Activated T-cell treated with anti-CD3 and anti-CD28 coated beads for 1 hour (primary cell): Measurements from ENCODE around the gene CDKN2A.
"Not testable (repeated sequence)": the region's sequence is repeated elsewhere in the genome, so short reads cannot be mapped to it uniquely, and the experiment has no call there.

Source experiments
- DNase-seq: peaks from one replicate; pipeline ENCODE4 v3.0.0-alpha.2; 2020; ENCODE audit warnings: low read depth

The CDKN2A gene

GRCh38 chr9:21982391-21982790 lies 11.8 kb downstream of the CDKN2A start:
- no peak for DNase-seq

- no peak for DNase-seq
Measured at GRCh38 chr9:21976334-21976875, 17.8 kb downstream of the CDKN2A start.

GRCh38 chr9:21974722-21975409 lies 19.3 kb downstream of the CDKN2A start:
- DNase-seq: no peak

DNA sequence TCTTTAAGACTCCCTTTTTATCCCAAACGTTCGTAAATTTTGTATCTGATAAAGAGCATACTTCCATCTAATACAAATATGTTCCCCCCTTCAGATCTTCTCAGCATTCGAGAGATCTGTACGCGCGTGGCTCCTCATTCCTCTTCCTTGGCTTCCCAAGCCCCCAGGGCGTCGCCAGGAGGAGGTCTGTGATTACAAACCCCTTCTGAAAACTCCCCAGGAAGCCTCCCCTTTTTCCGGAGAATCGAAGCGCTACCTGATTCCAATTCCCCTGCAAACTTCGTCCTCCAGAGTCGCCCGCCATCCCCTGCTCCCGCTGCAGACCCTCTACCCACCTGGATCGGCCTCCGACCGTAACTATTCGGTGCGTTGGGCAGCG lies 19.9 kb downstream of the CDKN2A start:
- DNase-seq: no peak

DNA sequence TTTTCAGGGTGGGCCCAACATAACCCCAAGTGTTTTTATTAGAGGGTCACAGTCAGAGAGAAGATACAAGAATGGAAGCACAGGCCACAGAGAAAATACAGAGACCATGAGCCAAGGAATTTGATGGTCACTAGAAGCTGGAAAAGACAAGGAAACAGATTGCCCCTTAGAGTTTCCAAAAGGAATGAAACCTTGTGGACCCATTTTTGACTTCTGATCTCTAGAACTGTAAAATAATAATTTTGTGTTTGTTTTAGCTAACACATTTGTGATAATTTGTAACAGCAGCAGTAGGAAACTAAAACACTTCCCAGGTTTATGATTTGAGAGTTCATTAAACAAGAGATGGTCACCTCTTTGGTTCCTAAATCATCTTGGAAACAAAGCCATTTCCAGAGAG lies 21.8 kb downstream of the CDKN2A start:
- DNase-seq: no peak

- DNase-seq: no peak
Measured at GRCh38 chr9:21970800-21971640, 23.2 kb downstream of the CDKN2A start.

- DNase-seq: no peak
Measured at GRCh38 chr9:21969951-21970799, 24.0 kb downstream of the CDKN2A start.

- no peak for DNase-seq
Measured at GRCh38 chr9:21969011-21969940, 24.9 kb downstream of the CDKN2A start.

DNA sequence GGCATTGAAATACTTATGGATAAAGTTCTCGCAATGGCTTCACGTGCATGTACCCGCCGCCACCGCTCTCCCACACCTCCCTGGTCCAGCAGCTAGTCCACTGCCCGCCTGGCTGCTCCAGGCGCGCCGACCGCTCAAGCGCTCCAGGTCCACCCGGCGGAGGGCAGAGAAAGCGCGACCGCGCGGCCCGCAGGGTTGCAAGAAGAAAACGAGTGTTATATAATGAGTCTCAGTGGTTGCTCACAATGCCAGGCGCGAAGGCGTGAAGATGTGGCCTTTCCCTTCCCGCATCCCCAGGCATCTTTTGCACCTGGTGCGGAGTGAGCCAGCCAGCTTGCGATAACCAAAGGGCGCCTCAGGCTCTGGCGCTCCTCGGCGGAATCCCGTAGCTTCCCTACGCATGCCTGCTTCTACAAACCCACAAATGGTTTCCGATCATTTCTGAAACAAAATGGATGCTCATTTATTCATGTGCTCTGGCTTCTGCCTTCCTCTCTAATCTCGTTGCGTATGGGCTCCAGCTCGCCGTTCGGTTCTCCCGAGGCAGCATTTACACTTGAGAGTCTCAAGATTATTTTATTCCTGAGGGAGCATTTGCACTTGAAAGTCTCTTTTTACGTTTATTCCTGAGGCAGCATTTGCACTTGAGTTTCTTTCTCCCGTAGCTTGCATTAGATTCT lies 25.7 kb downstream of the CDKN2A start:
- no peak for DNase-seq

DNA sequence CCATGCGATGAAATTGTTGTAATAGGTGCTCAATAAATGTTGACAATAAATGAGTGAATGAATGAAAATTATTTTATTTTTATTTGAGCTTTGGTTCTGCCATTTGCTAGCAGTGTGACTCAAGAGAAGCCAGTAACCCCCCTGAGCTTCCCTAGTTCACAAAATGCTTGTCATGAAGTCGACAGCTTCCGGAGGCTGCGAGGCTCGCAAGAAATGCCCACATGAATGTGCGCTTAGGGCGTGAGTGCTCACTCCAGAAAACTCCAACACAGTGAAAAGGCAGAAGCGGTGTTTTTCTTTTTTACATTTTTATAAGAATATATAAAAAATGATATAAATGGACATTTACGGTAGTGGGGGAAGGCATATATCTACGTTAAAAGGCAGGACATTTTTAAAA lies 26.5 kb downstream of the CDKN2A start:
- no peak for DNase-seq

- DNase-seq: no peak
Measured at GRCh38 chr9:21967169-21967568, 27.0 kb downstream of the CDKN2A start.

DNA sequence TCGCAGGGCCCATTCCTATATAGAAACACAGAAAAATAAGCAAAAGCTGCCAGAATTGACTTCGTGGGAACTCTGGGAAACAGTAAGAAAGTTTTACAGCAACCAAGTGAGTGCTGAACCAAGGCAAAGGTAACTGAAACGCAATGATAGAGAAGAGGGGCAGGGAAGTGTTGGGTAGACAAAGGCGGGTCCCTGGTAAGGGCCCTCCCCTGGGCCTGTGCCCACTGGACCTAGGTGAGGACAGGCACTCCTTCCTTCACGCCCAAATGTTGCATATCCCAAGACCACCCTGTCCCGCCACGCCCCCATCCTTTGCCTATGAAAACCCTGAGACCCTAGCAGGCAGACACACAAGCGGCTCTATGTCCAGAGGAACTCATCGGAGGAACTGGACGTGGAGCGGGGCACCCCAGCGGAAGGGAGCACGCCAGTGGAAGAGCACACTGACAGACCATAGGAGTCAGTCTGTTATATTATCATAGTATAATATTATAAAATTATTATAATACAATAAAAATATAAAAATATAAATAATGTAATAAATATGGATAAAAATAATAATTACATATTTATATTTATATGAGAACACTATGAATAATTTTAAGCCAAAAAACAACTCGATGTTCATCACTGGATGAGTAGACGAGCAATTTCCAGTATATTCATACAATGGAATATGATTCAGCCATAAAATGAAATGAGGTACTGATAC lies 27.9 kb downstream of the CDKN2A start:
- DNase-seq: no peak

- DNase-seq: no peak
Measured at GRCh38 chr9:21965401-21965951, 28.7 kb downstream of the CDKN2A start.

- DNase-seq: no peak
Measured at GRCh38 chr9:21964925-21965385, 29.2 kb downstream of the CDKN2A start.

- DNase-seq: no peak
Measured at GRCh38 chr9:21961569-21961968, 32.6 kb downstream of the CDKN2A start.

GRCh38 chr9:21959268-21959667 lies 34.9 kb downstream of the CDKN2A start:
- not testable (repeated sequence) for DNase-seq

DNA sequence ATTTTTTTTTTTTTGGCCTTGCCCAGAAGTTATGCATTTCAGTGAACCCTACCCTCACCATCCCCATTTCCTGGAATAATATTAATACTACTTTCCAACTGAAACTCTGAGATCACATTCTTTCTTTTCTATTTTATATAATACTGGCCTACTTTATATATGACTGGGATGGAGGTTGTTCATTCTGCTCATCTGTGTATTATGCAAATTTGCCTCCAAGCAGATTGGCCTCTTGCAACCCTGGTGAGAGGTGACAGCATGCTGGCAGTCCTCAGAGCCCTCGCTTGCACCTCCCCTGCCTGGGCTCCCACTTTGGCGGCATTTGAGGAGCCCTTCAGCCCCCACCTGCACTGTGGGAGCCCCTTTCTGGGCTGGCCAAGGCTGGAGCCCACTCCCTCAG lies 35.4 kb downstream of the CDKN2A start:
- no peak for DNase-seq

DNA sequence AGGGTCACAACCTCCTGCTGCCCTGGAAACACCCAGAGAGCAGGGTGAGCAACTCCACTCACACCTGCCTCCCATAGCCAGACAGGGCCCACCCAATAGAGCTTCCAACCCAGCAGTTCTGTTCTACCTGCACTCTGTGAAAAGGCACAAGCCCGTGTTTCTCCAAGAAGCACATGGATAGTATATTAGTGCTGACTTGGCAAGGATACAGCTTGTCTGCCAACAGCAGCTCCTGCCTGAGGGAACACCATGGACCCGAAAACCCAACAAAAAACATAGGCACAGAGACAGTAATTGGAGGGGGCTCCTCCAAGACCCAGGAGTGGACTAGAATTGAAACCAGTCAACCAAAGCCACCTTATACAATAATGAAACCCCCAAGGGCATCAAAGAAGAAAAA lies 48.6 kb downstream of the CDKN2A start:
- no peak for DNase-seq

DNA sequence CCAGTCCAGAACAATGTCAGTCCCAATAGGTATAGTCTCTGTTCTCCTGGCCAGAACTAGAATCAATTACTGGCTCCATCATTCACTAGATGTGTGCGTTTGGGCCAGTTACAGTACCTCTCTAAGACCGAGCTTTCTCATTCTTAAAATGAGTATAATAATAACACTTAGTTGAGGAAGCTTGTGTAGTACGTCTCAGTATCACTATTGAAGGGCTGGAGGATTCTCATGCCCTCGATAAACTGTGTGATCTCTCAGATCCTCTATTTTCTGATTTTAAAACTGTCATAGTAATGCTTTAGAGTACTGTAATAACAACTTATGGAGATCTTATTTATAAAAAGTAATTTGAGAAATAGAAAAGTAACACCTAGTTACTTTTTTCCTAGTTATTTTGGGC lies 50.7 kb downstream of the CDKN2A start:
- no peak for DNase-seq
